ENCODE measurements around the gene METTL13.

METTL13 gene

GRCh38 chr1:171811672-171812071 is 30.2 kb downstream of the METTL13 start:
- no peak for TF ChIP-seq CTCF (IDR thresholded peaks at IDR 0.05; ENCODE audit: borderline replicate concordance, insufficient read depth, low read depth, low read length)
- H3K4me3 ChIP-seq (ENCODE audit: low read depth, low read length), result no peak overlapping the region

GRCh38 chr1:171814692-171815091 is 33.2 kb downstream of the METTL13 start:
- TF ChIP-seq CTCF (IDR thresholded peaks at IDR 0.05; ENCODE audit: borderline replicate concordance, insufficient read depth, low read depth, low read length), result no peak
- H3K4me3 ChIP-seq (ENCODE audit: low read depth, low read length), result no peak overlapping the region

- TF ChIP-seq CTCF (IDR thresholded peaks at IDR 0.05; ENCODE audit: borderline replicate concordance, insufficient read depth, low read depth, low read length), result no peak
- H3K4me3 ChIP-seq (ENCODE audit: low read depth, low read length), result no peak overlapping the region
Measured at GRCh38 chr1:171816300-171816901, 34.9 kb downstream of the METTL13 start.

- H3K4me3 ChIP-seq (ENCODE audit: low read depth, low read length), result no peak overlapping the region
- no peak for TF ChIP-seq CTCF (IDR thresholded peaks at IDR 0.05; ENCODE audit: borderline replicate concordance, insufficient read depth, low read depth, low read length)
Measured at GRCh38 chr1:171817511-171818265, 36.2 kb downstream of the METTL13 start.

- no peak overlapping the region for H3K4me3 ChIP-seq (ENCODE audit: low read depth, low read length)
- TF ChIP-seq CTCF (IDR thresholded peaks at IDR 0.05; ENCODE audit: borderline replicate concordance, insufficient read depth, low read depth, low read length), result no peak
Measured at GRCh38 chr1:171819946-171820345, 38.5 kb downstream of the METTL13 start.

GRCh38 chr1:171826973-171827372 is 45.5 kb downstream of the METTL13 start:
- no peak for TF ChIP-seq CTCF (IDR thresholded peaks at IDR 0.05; ENCODE audit: borderline replicate concordance, insufficient read depth, low read depth, low read length)
- no peak overlapping the region for H3K4me3 ChIP-seq (ENCODE audit: low read depth, low read length)

GRCh38 chr1:171828794-171829193 is 47.3 kb downstream of the METTL13 start:
- TF ChIP-seq CTCF (IDR thresholded peaks at IDR 0.05; ENCODE audit: borderline replicate concordance, insufficient read depth, low read depth, low read length), result no peak
- no peak overlapping the region for H3K4me3 ChIP-seq (ENCODE audit: low read depth, low read length)
